Hepatocyte (in vitro differentiated cells): ENCODE data around the gene DEXI.

Source experiments
- CTCF ChIP-seq: fragments of 200-600 bp; sonication (generic); IDR thresholded peaks from 2 replicates; pipeline ENCODE4 v1.5.1; 2016; ENCODE audit warnings: antibody characterized with exemption, mild to moderate bottlenecking; ENCODE audit not compliant: poor library complexity
- EZH2 ChIP-seq: fragments of 200-600 bp; sonication (generic); IDR thresholded peaks from 2 replicates; pipeline ENCODE4 v1.6.1; 2016; ENCODE audit warnings: antibody characterized with exemption, mild to moderate bottlenecking, borderline replicate concordance
- EZH2phosphoT487 ChIP-seq: fragments of 200-600 bp; sonication (generic); IDR thresholded peaks from one replicate; pipeline ENCODE4 v1.6.1; 2018; ENCODE audit warnings: antibody characterized with exemption, mild to moderate bottlenecking, low read depth, moderate library complexity; ENCODE audit not compliant: unreplicated experiment, severe bottlenecking

DNA sequence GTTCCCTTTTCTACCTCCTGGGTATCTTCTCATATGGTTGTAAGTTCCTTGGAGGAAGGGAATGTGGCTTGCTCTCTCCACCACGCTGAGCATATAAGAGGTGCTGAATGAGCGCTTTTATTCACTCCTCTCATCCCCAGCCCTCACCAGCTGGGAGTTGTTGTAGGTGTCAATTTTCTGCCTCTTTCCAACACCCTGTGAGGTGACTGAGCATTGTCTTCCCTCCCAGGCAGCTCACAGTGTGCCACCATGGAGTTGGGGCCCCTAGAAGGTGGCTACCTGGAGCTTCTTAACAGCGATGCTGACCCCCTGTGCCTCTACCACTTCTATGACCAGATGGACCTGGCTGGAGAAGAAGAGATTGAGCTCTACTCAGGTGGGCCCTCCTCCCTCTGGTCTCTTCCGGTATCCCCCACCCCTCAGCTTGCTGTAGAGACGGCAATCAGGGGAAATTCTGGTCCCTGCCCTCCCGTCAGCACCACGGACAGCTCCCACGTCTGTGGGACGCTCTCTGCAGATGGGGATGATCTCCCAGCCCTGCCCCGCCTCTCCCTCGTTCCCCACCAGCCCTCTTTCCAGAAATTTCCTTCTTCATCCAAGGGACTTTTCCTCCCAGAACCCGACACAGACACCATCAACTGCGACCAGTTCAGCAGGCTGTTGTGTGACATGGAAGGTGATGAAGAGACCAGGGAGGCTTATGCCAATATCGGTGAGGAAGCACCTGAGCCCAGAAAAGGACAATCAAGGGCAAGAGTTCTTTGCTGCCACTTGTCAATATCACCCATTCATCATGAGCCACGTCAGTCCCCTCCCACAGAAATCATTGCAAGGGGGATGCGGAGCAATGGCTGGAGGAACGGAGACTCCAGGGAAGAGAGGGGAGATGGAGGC lies 47.0 kb downstream of the DEXI start:
- TF ChIP-seq CTCF = no peak
- no peak for TF ChIP-seq EZH2
- TF ChIP-seq EZH2phosphoT487 = no peak
